Left renal cortex interstitium (tissue), 4 donors: Measurements from ENCODE around the gene MRGPRG. TPM values are rescaled to one million over a fixed set of nuclear protein-coding genes. Genes with fewer than 3 reads are reported as not detected.

ENCODE experiments used
- DNase-seq, 4 donors: peaks; one replicate each; pipeline ENCODE4 v3.0.0-alpha.2; 2013; ENCODE audit warnings: low read depth in 4 of 4, low spot score in 2 of 4, missing footprints in 1 of 4
- polyA plus RNA-seq, 4 donors: library from polyadenylated mRNA; unstranded; fragments of 120-200 nt; gene quantifications; one replicate each; pipeline ENCODE4 v1.2.1, GENCODE V29; 2013; ENCODE audit not compliant: insufficient read length in 4 of 4

MRGPRG gene
- polyA plus RNA-seq, 4 donors = not detected

DNA sequence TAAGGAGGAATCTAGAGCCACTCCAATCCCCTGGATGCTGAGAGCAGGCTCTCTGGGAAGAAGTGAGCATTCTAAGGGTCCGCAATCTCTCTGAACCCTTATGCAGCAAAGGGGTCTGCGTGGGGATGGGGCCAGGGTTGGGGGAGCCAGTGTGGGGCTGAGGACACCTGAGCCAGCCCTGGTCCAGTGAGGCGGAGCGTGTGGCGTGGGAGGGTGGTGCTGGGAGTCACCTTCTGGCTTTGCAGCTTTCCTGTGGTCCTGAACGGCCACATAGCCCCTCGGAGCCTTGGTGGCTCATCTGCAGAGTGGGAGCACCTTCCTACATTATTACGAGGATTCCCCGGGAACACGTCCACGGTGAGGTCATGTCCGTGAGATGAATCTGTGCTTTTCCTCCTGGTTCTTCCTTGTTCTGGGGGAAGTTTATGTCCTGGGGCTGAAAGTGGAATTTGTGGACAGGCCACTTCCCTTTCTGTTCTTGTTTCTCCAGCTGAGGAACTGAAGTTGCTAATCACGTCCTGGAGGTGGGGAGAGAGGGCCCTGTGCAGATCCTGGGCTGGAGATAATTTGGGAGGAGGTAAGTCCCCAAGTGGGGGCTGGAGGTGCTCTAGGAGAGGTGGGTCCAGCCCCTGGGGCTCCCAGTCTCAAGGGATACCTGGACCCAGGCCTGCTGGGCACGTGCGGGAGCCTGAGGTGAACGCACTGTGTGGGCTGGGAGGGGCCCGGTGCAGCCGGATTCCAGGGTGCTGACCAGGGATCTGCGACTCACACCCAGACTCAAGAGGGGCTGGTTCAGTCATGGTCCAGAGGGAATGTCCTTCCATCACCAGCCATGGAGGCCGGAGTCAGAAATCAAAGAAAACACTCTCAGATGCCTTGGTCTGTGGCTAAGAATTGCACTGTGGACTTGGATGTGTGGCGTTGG is 7.5 kb upstream of the MRGPRG start:
- DNase-seq = no peak

DNA sequence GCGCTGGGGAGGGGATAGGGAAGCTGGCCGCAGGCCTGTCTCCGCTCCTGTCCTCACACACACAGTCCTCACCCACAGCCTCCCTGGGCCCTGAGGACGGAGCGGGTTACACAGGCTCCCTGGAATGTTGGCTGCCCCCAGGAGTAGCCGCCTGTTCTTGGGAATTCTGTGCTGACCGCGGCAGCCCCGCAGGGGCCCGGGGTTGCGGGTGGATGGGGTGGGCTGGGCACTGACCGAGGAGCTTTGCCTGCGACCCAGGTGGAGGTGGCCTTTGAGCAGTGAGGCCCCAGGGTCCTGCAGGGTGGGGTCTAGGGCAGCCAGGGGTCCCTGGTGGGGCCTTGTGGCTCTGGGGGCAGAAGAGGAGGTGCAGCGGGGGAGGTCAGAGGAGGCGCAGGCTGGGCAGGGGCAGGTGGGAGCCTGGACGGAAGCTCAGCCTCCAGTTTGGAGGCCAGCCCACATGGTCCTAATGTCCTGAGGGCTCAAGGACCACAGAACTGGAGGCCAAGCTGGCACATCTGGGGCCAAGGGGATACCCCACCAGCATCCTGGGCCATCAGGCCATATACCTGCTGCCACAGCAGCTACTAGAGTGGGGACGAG is 6.6 kb upstream of the MRGPRG start:
- no peak for DNase-seq

DNA sequence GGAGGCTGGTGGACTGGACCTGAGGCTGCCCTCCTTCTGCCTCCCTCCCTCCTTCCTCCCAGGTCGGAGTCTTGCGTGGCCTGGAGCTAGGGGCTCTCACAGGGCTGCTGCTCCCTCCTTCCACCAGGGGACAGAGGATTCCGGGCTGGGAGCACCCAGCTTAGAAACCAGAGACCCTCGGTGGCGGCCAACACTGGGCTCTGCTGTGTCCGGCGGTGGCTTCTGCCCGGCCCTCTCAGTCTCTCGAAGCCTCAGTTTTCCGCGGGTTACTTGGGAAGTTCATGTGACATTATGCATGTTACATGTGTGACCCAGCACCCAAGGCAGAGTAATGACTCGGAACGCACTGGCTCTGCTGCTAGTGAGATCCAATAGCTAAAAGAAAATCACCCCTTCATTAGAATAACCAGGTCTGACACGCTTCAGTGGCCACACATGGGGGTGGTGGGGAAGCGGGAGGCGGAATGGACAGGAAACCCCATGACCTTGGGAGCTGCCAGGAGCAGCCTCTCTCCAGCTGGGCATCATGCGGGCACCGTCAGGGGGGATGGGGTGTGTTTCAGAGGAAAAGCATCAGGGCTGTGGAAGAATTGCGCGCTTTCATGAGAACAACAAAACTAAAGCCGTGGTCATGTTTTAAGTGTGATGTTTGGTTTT is 5.9 kb upstream of the MRGPRG start:
- DNase-seq = peak in 3 of 4 donors; percentile 20 to 43 (median 28)

DNA sequence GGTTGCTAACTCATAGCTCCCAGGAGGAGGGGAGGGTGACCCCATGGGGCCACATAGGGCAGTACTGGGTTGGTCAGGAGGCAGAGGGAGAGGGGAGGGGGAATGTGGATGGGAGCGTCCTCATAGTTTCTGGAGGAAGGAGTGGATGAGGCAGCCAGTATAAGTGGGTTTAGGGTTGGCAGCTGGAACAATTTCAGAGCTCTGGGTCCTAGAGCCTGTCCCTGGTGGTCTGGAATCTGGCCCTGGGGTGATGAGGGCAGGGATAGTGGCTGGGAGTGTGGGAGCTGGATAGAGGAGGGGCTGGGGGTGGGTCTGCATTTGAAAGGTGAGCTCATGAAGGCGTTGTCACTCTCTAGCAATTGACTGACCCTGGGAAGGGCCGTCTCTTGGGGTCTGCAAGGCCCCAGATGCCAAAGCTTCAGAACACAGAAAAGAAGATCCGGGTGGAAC is 5.3 kb upstream of the MRGPRG start:
- DNase-seq = no peak

DNA sequence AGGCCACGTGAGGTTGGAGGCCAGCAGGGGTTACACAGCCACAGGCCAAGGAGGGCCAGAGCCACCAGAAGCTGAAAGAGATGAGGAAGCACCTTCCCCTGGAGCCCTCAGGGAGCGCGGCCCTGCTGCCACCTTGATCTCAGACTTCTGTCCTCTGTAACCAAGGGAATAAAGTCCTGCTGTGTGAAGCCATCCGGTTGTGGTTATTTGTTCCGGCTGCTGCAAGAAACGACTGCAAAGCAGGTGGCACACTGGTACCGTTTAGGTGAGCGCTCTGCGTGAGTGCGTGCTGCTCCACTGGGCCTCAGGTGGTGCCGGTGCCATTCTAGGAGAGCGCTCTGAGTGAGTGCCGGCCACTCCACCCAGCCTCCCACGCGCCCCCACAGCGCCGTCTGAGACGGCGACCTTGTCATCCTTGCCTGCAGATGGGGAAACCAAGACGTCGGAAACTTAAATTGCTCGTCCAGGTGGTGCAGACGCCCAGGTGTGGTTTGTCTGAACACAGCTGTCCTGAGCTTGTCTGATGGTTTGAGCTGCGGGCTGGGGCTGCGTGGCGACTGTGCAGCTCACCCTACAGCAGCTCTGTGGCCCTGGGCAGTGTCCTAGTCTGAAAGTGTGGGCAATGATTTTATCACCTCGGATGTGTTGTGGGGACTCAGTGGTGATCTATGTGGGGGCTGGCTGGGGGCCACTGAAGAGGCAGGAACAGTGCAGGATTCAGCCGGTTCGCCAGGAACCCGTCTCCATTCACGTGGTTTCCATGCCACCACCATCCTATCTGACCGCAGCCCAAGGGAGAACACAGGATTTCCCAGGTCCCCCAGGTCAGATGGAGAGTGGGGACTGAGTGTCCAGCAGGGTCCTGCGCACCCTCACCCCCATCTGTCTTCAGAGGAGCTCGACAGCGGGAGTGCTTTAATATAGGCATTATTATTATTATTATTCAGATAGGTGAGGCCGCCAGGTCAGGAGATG is 4.6 kb upstream of the MRGPRG start:
- no peak for DNase-seq

DNA sequence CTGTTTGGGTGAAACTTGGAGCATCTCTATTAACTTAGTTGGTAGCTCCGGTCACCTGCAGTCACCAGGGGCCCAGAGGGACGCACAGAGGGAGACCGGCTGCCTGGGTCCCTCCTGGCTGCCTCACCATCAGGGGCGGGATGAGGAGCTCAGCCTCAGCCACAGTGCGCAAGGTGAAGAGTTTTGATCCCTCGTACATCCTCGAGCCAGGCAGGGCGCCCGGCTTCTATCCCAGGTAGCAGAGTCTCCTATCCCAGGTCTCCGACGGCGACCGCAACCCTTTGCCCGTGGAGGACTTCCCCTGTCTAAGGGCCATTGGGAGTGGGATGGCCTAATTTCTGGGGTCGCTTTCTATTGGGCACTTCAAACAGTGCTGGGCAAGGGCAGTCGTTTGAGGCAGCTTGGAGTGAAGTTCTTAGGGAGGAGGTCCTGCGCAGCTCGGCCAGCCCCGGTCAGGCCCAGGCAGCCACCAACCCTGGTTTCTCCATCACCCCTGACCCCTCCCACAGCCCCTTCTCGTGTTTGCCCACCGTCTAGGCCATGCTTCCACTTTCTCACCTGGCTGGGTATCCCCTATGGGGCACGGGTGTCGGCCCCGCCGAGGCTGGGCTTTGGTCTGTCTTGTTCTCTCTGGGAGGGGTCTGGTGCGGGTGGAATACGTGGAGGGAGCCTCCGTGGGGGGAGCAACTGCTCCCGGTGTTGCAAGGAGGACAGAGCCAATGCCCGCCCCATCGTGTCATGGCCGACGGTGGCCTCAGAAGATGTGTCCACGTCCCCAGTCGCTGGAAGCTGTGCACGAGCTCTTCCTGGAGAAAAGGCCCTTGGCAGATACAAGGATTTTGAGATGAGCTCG is 3.6 kb upstream of the MRGPRG start:
- no peak for DNase-seq

DNA sequence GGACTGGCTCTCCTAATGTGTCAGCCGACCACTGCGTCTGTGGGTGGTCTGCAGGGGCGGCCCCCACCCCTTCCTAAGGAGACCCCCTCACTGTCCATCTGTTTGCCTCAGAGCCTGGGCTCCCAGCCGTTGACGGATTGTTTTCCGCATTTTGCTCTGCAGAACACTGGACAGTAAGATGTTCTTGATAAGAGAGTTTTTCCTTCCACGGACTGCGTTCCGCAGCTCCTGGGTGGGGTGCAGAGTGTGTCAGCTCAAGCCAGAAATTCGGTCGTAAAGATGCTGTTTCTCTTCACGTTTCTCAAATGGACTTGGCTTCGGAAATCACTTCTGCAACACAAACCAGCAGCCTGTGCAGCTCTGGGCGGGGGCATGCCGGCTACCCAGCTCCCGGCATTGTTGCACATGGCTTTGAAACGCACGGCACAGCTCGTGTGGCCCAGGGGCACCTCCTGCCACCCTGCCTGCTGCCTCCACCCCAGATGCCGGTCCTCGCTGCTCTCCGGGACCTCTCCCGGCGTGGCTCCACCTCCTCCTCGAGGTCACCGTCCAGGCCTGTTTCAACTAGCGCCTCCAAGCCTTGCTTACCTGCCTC is 2.9 kb upstream of the MRGPRG start:
- no peak for DNase-seq

DNA sequence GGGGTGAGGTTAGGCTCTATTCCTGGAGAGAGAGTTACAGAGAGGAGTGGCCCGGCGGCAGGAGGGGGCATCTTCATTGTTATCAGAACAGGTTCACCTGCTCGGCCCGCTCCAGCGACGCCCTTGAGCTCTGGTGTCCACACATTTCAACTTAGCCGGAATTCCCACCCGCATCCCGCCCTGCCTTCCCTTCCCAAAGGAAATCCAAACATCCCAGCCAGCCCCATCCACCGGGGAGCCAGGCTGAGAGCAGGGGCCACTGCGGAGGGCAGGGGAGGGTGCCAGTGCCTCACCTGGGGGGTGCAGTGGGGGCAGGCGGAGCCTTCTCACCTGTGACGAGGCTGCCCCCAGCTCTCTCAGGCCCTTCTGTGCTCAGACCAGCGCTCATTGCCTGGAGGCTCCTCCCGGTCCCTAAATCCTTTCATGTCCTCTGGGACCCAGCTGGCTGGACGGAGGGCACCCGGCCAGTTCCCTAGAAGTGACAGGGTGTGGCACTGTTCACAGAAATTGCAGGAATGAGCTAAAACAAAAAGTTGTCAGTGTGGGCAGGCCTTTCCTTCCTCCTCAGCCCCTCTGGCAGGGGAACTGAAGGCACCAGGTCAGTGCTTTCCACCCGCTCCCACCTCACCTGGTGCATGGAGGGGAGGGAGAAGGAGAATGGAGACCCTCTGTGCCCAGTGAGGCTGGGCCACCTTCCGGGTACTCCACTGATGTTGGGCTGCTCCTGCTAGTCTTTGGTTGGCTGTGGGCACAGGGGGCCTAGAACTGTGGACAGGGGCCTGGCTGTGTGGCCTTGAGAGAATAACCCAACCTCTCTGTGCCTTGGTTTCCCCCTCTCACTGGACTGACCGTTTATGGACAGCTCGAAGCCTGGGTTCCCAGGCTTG is 2.2 kb upstream of the MRGPRG start:
- no peak for DNase-seq

DNA sequence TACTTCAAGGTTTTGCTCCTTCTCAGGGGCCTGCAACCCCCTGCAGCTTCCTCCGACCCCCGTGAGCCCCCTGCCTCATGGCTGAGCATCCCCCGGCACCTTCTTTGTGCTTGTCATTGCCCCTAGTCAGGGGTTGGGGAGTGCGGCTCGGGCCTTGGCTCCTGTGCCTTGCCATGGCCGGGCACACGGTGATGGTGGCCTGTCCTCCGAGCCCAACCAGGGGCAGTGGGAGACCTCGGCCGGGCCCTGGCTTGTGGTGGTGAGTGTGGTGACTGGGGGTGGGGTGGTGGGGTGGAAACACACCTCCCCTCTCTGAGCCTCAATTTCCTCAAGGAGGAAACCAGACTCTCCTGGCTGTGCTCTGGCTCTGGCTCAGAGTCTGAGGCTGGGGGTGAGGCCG is 1.5 kb upstream of the MRGPRG start:
- DNase-seq = no peak

DNA sequence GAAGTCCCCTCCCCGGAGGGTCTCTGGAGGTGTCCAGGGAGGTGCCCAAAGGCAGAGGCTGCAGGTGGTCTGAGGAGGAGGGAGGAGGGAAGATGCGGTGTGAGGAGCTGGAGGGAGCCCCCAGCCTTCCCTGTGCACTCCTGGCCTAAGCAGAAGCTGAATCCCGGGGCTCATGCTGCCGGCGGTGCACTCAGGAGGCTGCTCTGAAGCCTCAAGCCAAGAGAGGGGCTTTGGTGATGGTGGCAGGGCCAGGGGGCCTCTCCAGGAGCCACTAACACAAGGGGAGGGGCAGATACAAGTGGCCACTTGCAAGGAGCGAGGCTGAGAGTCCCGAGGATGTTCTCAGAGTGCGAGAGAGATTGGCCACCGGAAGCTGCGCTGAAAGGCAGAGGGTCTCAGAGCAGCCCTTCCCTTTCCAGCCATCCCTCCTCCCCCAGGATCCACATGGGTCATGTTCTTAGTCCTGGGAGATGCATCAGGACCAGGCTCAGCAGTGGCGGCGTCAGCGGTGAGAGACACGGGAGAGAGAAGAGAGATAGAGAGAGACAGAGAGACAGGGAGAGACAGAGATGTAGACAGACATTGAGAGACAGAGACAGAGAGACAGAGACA is 774 bp upstream of the MRGPRG start:
- DNase-seq = no peak

DNA sequence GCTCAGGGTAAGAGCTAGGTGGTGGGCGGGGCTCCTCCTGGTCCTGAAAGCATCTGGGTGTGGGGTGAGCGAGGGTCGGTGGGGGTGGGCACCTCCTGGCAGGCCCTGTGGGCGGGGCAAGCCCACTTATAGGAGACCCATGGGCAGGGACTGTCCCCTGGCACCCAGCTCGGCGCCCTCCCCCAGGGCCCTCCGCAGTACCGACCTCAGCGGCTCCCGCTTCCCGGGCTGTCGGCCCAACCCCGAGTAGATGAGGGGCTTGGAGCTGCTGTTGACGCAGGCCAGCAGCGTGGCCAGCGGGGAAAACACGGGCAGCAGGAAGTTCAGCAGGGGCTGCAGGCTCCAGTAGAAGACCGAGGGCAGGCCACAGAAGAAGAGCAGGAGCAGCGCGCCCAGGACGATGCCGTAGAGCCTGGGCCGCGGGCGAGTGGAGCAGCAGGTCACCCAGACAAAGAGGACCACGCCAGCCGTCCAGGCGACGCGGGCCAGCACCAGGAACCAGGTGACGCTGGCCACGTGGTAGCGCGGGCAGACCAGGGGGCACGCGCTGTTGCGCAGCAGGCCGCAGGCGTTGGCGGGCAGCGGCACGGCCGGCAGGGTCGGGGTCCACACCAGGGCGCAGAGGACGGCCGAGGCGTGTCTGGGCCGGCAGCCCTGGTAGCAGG is 663 bp downstream of the MRGPRG start:
- no peak for DNase-seq

DNA sequence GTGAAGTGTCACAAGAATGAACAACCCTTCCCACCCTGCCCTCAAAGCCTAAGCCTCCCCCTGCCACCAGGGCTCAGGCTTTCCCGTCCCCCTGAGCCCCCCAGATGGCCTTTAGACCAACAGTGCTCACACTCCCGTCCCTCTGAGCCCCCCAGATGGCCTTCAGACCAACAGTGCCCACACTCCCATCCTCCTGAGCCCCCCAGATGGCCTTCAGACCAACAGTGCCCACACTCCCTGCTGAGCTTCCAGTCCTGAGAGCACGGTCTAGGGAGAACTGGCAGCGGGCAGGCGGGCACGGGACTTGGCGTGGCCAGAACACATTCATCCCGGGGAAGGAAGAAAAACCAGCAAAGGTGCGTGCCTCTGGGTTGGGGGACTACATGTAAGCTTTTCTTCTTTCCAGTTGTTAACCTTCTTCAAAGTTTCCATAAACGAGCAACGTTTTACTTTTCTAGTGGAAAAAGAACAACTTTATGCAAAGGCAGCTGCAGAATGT is 2.5 kb downstream of the MRGPRG start:
- DNase-seq = no peak

DNA sequence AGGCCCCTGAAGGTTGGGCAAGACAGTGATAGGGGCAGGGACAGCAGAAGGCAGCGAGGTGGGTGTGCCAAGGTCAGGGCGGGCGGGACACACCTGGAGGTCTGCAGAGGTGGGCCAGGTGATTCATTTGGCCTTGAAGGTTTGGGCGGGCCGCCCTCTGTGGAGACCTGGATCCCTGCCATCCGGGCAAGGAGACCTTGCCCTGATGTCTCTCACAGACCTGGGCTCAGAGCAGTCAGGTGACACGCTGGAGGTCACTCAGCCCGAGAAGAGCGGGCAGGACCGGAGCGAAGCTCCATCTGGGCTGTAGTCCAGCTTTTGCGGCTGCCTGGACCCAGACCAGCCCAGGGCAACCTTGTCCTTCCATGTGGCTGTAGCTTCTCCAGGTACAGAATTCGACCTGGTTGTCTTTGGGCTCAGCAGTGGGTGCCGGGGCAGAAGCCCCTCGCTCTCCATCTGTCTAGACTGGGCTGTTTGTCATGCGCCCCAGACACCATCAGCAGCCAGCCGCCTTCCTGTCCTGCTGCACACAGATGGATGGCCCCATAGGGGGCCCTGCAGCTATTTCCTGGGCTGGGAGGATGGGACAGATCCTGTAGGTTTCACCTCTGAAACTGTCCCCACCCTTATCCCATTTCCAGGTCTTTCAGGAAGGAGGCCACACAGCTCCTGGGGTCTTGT is 3.1 kb downstream of the MRGPRG start:
- no peak for DNase-seq

DNA sequence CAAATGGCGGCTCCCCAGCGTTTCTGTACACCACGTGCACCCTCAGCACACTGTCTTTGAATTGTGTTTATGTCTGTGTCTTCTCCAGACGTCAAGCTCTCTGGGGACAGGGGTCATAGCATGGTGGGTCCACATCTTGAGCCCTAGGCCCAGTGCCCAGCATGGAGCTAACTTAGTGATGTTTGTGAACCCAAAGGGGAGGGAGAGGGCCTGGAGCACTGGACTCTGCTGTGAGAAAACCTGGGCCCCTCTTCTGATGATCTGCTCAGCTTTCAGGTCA is 4.3 kb downstream of the MRGPRG start:
- DNase-seq = no peak

DNA sequence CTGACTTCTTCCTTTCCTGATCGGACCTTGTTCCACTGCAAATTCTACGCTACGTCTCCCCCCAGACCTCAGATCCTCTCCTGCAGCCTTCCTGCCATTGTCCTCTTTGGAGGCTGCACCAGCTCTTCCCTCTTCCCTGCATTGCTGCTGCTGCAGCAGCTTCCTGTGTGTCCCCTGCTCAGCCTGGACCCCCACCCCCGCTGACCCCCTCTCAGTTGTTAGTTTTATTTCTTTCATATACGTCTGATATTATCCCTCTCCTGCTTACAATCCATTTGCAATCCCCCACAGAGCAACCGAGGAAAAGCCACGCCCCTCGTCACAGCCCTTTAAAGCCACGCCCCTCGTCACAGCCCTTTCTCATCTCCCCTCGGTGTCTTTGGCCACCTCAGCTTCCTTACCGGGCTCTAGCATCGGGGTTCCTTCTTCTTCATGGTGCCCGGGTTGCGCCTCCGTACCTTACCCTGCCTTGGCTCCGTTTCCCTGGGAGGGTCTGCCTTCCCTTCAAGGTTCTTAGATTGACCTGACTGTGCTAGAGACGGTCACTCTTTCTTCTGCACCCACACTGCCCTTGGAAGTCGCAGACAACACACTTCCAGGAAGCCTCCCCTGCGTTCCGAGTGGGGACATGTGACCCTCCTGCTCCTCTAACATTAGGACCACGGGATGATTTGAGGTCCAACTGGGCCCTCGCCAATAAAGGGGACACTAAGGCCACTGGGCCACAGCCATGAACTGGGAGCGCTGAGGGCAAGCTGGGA is 4.8 kb downstream of the MRGPRG start:
- DNase-seq = no peak

DNA sequence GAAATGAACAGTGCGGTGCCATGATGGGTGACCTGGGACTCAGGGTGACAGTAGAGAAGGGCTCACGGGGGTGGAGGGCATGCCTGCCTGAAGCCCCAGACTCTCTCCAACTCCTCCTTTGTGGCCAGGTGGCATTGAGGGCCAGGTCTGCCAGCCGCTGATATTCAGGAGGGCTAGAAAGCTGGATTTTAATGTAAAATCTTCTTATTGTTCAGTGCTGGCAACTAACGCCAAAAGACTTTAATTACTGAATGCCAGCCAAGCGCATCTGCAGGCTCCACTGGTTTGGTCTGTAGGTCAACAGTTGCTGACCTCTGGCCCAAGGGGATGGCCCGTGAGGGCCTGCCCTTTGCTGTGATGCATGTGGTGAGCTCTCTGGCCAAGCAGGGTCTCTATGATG is 10.3 kb downstream of the MRGPRG start:
- no peak for DNase-seq
